Stimulated activated CD4-positive, alpha-beta T cell treated with anti-CD3 and anti-CD28 coated beads, Interleukin-4, amount 100 ng/mL, for 4 hours (primary cell): ENCODE results near the gene SLC66A1.

Source experiments
- DNase-seq, 2 experiments: peaks; one replicate each; pipeline ENCODE4 v3.0.0-alpha.2; 2020

SLC66A1 gene

DNA sequence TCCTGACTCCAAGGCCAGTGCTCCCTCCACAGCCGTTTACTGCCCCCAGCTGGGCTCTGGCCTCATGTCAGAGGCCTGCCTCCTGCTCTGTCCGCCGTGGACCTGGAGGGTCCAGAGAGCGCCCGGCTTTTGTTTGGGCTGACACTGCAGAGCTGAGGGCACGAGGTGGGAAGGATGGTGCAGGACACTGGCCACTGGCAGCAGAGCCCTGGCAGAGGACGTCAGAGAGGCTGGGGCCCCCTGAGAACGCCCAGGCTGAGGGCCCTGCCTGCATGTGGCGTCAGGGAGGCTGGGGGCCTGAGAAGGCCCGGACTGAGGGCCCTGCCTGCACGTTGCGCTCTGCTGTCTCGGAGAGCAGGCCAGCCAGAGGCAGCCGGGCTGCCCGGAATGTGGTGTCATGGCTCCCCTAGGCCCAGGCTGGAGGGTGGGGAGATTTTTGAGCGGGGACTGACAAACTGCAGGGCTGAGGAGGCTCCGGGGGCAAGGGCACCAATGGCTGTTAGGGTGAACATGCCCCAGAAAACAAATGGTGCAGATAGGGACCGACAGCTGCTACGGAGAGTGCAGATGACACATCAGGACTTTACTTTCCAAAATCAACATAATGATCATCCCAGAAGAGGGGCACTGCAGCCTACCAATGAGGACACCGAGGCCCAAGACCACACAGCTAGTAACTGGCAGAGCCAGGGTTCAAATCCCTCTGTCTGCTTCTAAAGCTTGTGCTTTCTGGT, 31.7 kb downstream of the SLC66A1 start:
- no peak for DNase-seq

DNA sequence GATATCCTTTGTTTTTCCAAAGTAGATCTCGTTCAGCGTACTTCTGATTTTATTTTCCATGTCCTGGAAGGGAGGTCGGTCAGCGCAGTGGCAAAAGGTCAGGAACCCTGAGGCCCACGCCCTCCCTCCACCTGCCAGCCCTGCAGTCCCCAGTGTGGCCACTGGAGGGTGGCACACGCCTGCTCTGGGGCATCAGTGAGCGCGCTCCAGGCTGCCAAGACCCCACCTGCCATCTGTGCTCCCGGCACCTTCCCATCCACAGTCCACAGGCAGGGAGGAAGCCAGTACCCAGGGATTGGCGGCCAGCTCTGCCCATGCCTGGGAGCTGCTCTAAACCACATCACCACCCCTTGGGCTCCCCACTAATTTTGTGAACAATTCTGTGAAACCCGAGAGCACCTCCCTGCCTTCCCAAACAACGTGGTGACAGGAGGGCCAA, 32.3 kb downstream of the SLC66A1 start:
- DNase-seq: peak in 1 of 2 experiments; percentile 49

- DNase-seq: no peak
Measured at GRCh38 chr1:19344831-19345230, 32.7 kb downstream of the SLC66A1 start.

GRCh38 chr1:19345391-19345790, 33.3 kb downstream of the SLC66A1 start:
- DNase-seq: no peak

DNA sequence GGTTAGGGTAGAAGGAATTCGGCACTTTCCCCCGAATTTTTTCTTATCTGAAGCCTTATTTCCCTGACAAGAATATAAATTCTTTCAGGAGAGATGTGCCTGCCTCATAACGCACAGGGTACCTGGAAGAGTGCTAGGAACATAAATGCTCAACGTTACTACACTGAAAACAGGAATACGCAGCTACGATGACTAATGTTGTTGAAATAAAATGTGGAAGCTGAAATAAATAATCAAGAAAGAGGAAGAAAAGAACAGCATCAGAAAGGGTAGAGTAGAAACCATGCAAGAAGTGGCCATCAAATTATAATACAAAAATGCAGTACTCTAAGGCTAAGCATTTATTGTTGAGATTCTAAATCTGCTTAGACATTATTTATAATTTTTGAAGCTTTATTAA, 33.9 kb downstream of the SLC66A1 start:
- no peak for DNase-seq

- no peak for DNase-seq
Measured at GRCh38 chr1:19347533-19348172, 35.5 kb downstream of the SLC66A1 start.

DNA sequence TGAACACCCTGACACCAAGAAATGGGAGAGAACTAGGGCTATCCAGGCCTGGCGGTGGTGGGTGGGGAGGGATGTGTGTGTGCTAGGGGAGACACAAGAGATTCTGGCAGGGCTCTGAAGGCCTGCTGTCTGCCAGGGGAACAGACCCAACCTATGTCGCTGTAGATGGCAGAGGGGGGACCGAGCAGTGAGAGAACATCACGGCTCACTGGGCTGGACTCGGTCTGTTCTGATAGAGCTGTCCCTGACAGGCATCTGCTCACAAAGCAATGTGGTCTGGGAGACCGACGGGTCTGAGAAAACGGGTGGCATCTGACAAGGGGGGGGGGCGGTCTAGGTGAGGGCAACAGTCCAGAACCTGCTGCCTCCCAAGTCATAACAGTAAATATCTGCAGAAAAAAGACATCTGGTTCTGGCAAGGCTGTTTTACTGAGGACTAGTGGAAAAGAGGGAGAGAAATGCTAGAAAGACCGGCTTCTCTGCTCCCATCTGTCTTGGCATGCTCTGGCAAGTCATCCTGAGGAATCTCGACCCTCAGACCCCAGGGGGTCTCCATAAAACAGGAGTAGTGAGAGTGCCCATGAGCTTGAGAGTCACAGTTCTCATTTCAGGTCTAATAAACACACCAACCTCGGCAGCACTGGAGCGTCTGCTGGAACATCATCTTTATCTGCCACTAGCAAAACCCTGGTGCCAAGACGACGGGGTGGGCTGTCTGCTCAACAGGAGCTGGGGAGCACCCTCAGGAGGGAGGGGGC, 36.5 kb downstream of the SLC66A1 start:
- DNase-seq: no peak

GRCh38 chr1:19349999-19350398, 37.9 kb downstream of the SLC66A1 start:
- no peak for DNase-seq

- no peak for DNase-seq
Measured at GRCh38 chr1:19350566-19350965, 38.4 kb downstream of the SLC66A1 start.

GRCh38 chr1:19351873-19352272, 39.7 kb downstream of the SLC66A1 start:
- DNase-seq: no peak

- DNase-seq: no peak
Measured at GRCh38 chr1:19352839-19353238, 40.7 kb downstream of the SLC66A1 start.

DNA sequence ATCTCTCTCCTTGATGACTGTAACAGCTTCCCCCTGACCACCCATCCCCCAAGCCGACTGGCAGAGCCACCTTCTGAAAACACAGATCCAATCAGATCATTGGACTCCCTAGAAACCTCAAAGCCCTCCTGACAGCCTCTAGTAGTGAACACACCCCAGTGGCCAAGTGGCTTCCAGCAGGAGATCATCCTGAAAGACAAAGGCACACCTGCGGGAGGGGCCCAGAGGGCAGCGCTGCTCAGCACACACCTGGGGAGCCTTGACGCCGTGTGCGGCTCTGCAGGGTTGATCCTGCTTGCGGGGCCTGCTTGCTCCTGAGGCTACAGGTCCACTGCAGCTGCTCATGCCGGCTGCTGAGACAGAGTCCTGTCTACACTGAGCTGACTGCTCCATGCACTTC, 41.5 kb downstream of the SLC66A1 start:
- no peak for DNase-seq

DNA sequence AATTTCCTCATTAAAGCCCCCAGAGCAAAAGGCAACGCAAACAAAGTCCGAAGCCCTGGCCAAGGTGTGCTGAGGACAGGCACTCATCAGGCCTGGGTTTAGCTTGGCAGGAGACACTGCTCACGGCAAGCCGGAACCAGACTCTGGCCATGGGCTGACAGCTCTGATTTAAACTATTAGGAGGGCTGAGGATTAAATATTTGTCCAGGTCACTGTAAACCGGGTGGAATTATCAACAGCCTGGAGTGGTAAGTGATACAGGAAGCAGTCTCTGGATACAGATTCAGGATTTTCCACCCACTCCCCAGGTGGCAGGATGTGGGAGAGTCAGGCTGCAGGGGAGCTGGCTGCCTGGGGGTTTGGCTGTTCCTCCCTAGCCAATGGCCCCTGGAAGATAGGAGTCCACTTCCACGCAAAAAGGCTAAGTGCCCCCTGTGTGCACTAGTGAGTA, 42.4 kb downstream of the SLC66A1 start:
- DNase-seq: no peak

GRCh38 chr1:19356266-19356665, 44.1 kb downstream of the SLC66A1 start:
- DNase-seq: no peak

GRCh38 chr1:19357299-19357986, 45.3 kb downstream of the SLC66A1 start:
- no peak for DNase-seq

DNA sequence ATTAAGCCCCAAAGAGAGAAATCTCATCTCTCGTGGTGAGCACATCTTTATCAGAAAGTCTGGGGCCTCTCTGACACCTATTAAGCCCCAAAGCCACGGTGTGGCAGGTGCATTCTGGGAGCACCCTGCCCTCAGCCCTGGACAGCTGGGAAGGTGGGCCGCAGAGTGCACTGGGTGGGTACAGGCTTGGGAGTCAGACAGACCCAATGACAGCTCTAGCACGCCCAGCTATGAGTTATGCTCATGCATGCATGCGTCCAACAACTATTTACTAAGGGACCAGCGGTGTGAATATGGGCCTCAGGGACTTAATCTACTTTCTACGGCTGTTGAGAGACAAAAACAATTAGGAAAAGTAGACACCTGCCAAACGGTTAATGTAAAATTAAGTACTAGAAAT, 46.6 kb downstream of the SLC66A1 start:
- no peak for DNase-seq

DNA sequence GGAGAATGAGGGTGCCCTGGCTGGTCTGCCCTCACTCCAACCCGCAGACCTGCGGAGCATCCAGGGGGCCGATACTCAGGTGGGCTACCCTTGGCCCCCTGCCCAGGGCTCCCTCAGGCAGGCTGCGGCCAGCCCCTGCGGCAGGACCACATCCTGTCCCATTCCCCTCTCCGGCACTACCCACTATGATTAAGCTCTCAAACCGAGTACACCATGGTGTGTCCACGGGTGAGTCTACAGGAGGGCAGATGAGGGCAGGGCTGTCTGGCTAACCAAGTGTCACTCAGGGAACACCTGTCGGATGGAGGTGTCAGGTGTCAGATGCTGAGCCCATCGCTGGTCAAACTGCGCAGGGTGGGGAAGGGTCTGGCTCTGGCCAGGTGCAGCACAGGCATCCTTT, 47.2 kb downstream of the SLC66A1 start:
- DNase-seq: no peak

DNA sequence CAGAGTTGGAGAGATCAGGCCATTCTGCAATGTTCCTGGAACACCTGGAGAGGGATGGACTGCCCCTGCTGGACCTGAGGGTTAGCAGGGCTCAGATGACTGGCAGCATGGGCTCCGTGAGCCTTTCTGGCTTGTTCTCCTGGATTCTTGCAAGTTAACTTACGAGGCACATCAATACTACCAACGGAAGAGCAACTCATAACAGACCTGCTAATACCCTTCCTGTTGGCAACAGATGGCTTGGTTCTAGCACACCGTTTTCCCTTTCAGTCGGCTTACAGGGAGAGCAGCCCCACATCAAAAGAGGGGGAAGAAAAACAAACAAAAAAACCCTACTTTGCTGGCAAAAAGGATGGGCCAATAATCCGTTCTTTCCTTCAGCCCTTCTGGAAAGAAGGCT, 47.9 kb downstream of the SLC66A1 start:
- no peak for DNase-seq

GRCh38 chr1:19360432-19360831, 48.3 kb downstream of the SLC66A1 start:
- DNase-seq: no peak

GRCh38 chr1:19360843-19361610, 48.9 kb downstream of the SLC66A1 start:
- DNase-seq: no peak

DNA sequence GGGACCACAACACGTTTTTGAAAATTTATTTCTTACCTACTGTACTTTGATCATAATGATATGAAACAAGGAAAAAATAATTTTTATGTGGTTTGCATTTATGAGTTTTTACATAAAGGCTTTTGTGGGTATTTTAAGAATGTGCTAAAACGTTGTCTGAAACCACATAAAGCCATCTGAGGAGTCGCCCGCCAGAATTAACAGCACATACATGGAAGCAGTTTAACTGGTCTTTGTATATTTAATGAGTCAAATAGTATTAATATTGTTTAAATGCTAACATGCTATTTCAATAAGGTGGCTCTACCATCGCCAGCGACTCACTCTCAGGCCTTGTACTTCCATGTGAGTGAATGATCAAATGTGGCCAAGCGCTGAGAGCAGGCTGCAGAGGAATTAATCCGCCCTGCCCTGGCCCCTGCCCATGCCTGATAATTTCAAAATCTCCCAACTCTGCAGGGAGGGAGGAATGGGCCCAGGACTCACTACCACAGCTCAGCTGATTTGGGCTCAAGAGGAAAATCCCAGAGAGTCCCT, 49.6 kb downstream of the SLC66A1 start:
- no peak for DNase-seq

GRCh38 chr1:19363536-19364152, 51.5 kb downstream of the SLC66A1 start:
- no peak for DNase-seq
